Measurements from ENCODE around the gene UTF1. TPM values are rescaled to one million over a fixed set of nuclear protein-coding genes. Genes with fewer than 3 reads are reported as not detected.
A peak's percentile ranks its signal among the peaks of the same experiment; 100 is the strongest.
"Not testable (repeated sequence)": the region's sequence is repeated elsewhere in the genome, so short reads cannot be mapped to it uniquely, and the experiment has no call there.

UTF1 gene
- total RNA-seq, 2 experiments from 2014 or later: not detected

DNA sequence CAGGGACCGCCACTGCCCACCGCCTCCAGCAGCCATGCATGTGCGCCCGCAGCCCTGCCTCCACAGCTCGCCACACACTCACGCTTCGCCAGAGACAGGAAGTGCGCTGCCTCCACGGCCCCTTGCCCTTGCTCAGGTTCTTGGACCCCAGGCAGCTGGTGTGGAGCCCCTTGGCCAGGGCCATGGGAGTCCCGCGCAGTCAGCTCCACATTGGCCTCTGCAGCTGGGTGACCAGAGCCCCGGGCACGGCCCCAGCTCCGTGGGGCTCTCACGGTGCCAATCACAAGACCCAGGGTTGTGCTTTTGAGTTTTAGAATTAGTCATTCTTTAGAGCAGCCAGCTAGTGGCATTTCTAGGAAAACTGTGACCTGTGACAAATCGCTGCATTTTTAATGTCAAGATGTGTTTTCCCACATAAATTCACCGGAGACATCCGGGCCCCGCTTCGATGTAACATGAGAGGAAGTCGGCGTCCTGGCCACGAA, 4.3 kb upstream of the UTF1 start:
- peak; percentile 38 for DNase-seq
- Mint-ChIP-seq H3K4me3 (peak overlapping the region; percentile 50), H3K27ac (peak overlapping the region; percentile 7)

DNA sequence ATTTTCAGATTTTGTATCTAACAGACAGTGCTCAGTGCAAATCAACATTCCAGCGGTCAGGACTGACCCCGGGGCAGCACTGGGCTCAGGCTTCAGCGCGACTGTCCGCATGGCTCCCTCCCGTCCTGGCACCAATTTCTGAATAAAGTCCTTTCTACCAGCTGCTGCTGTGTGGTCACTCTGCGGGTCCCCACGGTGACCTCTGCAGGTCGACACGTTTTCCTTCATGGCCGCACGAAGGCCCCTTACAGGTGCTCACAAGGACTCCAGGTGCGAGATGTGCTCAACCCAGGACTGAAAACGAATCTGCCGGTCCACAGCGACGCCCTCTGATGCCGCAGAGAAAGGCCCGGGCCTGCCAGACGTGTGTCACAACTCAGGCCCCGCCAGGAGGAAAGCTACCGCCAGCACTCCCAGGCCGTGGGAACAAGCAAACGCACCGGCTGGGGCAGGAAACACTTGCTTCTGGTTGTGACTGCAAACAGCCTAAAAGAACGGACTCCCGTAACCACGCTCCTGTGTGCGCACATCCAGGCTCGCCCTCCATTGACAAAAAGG, 3.7 kb upstream of the UTF1 start:
- peak overlapping the region; percentile 50 for H3K4me3 Mint-ChIP-seq
- DNase-seq: peak; percentile 46
- peaks cover 14% of the 10 kb centered on the region for H3K4me1 Mint-ChIP-seq
- H3K9me3 Mint-ChIP-seq: no peaks in the 10 kb centered on the region
- H3K27ac Mint-ChIP-seq: peak overlapping the region; percentile 7
- no peaks in the 10 kb centered on the region for H3K36me3 Mint-ChIP-seq
- peaks cover 57% of the 10 kb centered on the region for H3K27me3 Mint-ChIP-seq

More for the DNA sequence above, 4.3 kb upstream of the UTF1 start:
- Mint-ChIP-seq H3K27me3 (peaks cover 59% of the 10 kb centered on the region), H3K4me1 (peaks cover 13% of the 10 kb centered on the region), H3K9me3 (no peaks in the 10 kb centered on the region), H3K36me3 (no peaks in the 10 kb centered on the region)

DNA sequence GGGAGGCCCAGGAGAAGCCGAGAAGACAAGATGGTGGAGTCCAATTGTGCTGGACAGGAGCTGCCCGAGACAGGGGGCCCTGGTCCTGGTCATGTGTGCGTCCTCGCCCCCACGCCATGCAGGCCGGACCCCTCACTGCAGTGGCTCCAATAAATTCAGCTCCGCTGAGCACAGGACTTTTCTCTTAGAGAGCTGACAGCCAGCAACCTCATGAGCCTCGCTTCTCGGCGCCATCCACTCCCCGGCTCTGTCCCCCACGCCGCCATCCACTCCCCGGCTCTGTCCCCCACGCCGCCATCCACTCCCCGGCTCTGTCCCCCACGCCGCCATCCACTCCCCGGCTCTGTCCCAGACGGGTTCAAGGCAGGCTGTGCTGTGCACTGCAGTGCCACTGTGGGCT, 2.8 kb upstream of the UTF1 start:
- H3K9me3 Mint-ChIP-seq: no peaks in the 10 kb centered on the region

DNA sequence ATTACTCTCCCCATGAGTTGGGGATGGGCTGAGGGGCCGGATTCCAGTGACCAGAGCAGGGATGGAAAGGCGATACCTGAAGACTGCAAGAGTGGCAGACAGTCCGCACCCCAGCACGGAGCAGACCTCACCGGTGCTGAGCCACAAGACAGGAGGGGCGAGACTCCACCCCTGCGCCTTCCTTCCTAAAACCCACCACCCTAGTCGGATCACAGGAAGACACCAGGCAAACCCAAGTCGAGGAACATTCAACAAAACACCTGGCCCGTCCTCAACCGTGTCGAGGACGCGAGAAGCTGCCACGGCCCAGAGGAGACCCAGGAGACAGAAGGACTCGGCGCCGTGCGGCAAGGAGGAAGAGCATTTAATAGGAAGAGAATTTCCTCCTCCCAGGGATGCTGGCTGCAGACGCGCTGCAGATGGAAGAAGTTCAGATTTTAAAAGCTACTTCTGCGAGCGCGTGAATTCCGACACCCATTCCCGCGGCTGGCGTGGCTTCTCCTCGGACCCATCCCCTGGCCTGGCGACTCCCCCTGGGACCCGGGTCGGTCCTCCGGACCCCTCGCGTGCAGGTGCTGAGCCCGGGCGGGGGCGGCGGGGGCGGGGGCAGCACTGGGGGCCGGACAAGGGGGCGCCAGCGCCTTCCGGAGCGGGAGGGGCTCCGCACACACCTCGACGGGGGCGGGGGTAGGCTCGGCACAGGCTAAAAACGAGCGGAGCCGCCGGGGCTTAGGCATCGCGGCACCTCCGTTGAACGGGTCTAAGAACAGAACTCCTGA, 563 bp upstream of the UTF1 start:
- H3K36me3 Mint-ChIP-seq: no peaks in the 10 kb centered on the region
- H3K27ac Mint-ChIP-seq: no peak overlapping the region
- peaks cover 17% of the 10 kb centered on the region for H3K4me1 Mint-ChIP-seq
- no peak for DNase-seq
- peaks cover 79% of the 10 kb centered on the region for H3K27me3 Mint-ChIP-seq
- H3K9me3 Mint-ChIP-seq: no peaks in the 10 kb centered on the region
- H3K4me3 Mint-ChIP-seq: no peak overlapping the region

More for the DNA sequence above, 2.8 kb upstream of the UTF1 start:
- peaks cover 16% of the 10 kb centered on the region for H3K4me1 Mint-ChIP-seq
- H3K27me3 Mint-ChIP-seq: peaks cover 64% of the 10 kb centered on the region
- no peak for DNase-seq
- H3K27ac Mint-ChIP-seq: no peak overlapping the region
- no peaks in the 10 kb centered on the region for H3K36me3 Mint-ChIP-seq
- H3K4me3 Mint-ChIP-seq: no peak overlapping the region

DNA sequence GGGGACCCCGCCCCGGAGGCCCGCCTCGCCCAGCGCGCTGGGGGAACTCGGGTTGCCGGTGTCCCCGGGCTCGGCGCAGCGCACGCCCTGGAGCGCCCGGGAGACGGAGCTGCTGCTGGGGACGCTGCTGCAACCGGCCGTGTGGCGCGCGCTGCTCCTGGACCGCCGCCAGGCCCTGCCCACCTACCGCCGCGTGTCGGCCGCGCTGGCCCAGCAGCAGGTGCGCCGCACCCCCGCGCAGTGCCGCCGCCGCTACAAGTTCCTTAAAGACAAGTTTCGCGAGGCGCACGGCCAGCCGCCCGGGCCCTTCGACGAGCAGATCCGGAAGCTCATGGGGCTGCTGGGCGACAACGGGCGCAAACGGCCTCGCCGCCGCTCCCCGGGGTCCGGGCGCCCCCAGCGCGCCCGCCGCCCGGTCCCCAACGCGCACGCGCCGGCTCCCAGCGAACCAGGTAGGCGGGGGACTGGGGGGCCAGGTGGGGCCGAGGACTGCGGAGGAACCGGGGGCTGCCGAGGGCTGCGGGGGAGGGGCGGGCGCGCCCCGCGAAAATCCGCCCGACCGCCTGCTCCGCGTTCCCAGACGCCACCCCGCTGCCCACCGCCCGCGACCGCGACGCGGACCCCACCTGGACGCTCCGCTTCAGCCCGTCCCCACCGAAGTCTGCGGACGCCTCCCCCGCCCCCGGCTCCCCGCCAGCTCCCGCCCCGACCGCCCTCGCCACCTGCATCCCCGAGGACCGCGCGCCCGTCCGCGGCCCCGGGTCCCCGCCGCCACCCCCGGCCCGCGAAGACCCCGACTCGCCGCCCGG, 574 bp downstream of the UTF1 start:
- Mint-ChIP-seq H3K27ac (no peak overlapping the region), H3K9me3 (no peaks in the 10 kb centered on the region), H3K4me3 (no peak overlapping the region), H3K4me1 (peaks cover 17% of the 10 kb centered on the region), H3K36me3 (no peaks in the 10 kb centered on the region), H3K27me3 (peaks cover 84% of the 10 kb centered on the region)
- peak; percentile 33 for DNase-seq

DNA sequence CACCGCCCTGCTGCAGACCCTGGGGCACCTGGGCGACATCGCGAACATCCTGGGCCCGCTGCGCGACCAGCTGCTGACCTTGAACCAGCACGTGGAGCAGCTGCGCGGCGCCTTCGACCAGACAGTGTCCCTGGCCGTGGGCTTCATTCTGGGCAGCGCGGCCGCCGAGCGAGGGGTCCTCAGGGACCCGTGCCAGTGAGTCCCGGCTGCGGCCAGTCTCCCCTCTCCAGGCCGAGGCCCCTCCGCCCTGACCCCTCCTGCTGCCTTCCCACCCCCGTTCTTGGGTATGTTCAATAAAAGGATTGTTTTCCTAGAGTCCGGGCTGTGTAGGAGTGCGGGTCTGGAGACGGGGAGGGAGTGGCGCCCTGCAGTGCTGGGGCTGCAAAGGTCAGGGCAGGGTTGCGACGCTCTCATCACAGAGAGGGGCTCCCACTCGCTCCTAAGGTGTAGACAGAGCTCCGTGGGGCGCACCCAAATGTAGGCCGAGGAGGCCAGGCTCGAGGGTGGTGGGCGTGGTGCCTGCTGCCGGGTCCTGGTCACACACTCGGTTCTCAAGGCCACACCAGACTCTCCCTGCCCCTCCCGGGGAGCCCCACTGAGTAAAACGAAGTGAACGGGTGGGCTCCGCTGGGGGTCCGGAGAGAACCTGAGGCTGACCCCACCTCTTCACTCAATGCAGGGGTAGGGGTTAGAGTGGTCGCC, 1.4 kb downstream of the UTF1 start:
- peaks cover 81% of the 10 kb centered on the region for H3K27me3 Mint-ChIP-seq

DNA sequence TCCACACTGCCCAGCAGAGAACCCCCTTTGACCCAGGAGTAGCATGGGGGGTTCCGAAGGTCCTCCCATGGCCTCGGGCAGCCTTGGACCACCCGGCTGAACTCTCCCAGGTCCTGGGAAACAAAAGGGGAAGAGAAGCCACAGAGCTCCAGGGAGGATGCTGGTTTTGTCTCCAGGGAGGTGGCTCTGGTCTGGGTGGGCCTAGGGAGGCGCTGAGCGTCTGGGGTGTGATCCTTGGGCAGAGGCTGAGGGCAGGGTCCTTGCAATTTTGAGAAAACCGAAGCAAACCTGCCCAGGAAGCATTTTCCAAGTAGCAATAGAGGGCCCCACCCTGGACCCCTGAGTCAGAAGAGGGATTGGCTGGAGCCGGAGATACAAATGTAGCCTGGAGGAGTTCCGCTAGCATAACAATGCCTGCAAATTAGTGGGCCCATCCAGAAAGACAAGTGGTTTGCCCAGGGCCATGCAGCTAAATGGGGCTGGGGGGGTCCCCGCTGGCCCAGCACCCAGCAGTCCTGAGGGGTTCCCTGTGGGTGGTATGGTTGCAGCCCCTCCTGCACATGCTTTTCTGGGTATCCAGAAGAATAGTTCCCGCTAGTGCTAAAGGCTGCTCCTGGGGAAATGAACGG, 2.0 kb downstream of the UTF1 start:
- Mint-ChIP-seq H3K9me3 (no peaks in the 10 kb centered on the region), H3K4me1 (peaks cover 10% of the 10 kb centered on the region), H3K36me3 (no peaks in the 10 kb centered on the region), H3K4me3 (no peak overlapping the region), H3K27ac (no peak overlapping the region), H3K27me3 (peaks cover 74% of the 10 kb centered on the region)
- no peak for DNase-seq

More for the DNA sequence above, 1.4 kb downstream of the UTF1 start:
- DNase-seq: no peak
- H3K9me3 Mint-ChIP-seq: no peaks in the 10 kb centered on the region
- peaks cover 14% of the 10 kb centered on the region for H3K4me1 Mint-ChIP-seq
- H3K4me3 Mint-ChIP-seq: no peak overlapping the region
- no peak overlapping the region for H3K27ac Mint-ChIP-seq
- no peaks in the 10 kb centered on the region for H3K36me3 Mint-ChIP-seq

DNA sequence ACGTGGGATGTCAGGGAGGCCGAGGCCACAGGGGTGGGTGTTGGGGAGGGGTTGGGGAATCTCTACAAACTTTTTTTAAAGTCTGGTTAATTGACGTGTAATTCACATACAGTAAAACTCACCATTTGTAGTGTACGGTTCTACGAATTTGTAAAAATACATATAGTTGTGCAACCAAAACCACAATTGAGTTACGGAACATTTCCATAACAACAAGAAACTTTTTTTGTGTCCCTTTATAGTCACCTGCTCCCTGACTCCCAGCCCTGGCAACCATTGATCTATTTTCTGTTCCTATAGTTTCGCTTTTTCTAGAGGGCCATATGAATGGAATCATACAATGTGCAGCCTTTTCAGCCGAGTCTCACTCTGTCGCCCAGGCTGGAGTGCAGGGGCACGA, 4.8 kb downstream of the UTF1 start:
- H3K9me3 Mint-ChIP-seq, H3K4me3 Mint-ChIP-seq, H3K4me1 Mint-ChIP-seq, DNase-seq, H3K27ac Mint-ChIP-seq, H3K36me3 Mint-ChIP-seq: not testable (repeated sequence)
- peaks cover 74% of the 10 kb centered on the region for H3K27me3 Mint-ChIP-seq

DNA sequence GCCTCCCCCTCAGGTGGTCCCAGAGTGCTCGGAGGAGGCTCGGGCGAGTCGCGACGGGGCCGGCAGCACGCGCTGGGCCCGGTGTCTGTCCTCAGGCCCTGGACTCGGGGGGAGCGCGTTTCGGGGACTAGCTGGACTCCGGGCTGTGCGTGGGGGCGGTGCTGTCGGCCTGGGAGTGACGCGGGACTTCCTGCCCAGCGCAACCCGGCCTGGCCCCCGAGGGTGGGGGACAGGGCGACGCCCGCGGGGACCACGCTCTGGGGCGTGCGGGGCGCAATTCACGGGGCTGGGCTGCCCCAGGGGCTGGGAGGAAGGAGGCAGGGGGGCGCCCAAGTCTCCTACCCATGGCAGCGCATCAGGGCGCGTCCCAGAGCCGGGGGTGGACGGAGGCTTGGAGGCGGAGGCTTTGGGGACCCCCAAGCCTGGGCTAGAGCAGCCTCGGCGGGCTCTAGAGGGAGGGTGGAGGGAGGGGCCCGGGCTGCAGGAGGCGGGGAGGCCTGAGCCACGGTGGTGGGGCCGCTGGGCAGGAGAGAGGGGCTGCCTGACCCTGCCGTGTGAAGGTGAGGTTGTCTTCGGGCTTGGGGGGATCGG, 5.3 kb downstream of the UTF1 start:
- Mint-ChIP-seq H3K9me3 (no peaks in the 10 kb centered on the region), H3K36me3 (no peaks in the 10 kb centered on the region), H3K4me1 (peaks cover 7% of the 10 kb centered on the region), H3K27ac (no peak overlapping the region), H3K27me3 (peaks cover 80% of the 10 kb centered on the region), H3K4me3 (peak overlapping the region; percentile 32)
- DNase-seq: no peak

DNA sequence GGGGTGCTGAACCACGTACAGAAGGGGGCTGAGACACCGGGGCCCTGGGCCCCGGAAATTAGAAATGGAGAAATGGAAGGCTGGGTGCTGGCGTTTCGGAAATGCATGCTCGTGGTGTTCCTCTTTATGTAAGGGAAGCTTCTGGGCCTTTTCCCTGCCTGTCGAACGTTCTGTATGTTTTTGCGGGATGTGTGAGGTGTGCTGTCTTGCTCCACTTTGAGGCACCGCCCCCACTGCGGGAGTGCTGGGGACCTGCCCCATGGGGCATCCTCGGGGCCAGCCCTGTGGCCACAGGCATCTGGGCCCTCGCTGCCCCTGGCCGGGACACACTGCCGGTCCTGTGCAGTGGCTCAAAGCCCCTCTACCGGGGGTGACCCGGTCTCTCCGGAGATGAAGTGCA, 5.9 kb downstream of the UTF1 start:
- H3K4me3 Mint-ChIP-seq: peak overlapping the region; percentile 32
- no peaks in the 10 kb centered on the region for H3K9me3 Mint-ChIP-seq
- peaks cover 86% of the 10 kb centered on the region for H3K27me3 Mint-ChIP-seq
- DNase-seq: no peak
- peaks cover 10% of the 10 kb centered on the region for H3K4me1 Mint-ChIP-seq
- H3K27ac Mint-ChIP-seq: no peak overlapping the region
- no peaks in the 10 kb centered on the region for H3K36me3 Mint-ChIP-seq

DNA sequence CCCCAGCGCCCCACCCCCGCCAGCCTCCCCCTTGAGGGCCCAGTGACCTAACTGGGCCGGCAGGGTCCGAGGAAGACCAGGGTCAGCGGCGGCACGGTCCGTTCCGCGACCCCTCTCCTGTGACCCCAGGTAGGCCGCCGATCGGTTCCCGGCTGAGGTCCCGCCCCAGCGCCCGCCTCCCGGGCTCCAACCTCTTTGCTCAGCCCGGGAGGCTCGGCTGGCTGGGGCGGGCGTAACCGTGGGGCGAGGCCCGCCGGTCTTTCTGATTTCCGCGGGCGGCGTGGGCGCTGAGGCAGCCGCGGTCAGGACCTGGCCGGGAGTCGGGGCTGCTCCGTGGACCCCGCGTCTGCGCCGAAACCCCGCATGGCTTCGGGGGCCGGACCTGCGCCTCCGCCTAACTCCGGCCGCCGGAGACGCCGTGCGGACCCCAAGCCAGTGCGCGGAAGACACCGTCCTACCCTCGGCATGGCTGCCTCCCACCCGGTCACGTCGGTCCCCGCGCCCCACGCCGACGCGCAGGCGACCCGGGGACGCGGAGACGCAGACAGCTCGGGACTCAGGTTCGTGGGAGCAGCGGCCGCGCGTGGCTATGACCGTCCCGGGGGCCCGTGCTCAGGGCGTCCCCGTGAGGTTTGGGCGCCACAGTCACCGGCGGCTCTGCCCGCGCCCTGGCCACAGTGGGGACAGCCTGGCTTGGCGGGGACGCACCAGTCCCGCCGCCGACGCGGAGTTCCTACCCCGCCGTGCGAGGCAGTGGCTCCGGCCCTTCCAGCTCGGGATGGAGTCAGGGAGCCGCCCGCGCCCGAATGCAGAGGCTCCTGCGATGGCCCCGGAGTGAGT, 6.6 kb downstream of the UTF1 start:
- Mint-ChIP-seq H3K4me3 (no peak overlapping the region), H3K27ac (no peak overlapping the region), H3K27me3 (peaks cover 84% of the 10 kb centered on the region), H3K9me3 (no peaks in the 10 kb centered on the region), H3K36me3 (no peaks in the 10 kb centered on the region), H3K4me1 (peaks cover 12% of the 10 kb centered on the region)
- DNase-seq: no peak

DNA sequence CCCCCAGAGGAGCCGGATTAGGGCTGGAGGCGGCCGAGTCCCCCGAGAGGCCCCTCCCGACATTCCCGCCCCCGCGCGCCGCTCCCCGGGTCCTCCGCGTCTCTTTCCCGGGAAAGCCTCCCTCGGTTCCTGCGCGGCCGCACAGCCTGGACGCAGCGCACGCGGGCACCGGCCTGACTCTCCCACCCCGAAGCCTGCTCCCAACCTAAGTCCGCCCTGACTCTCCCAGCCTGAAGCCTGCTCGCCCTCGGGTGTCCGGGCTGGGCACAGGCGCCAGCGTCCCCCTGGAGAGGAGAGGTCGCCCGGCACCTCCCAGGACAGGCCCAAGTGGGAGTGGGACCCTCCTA, 7.2 kb downstream of the UTF1 start:
- DNase-seq: no peak
- Mint-ChIP-seq H3K27me3 (peaks cover 81% of the 10 kb centered on the region), H3K36me3 (no peaks in the 10 kb centered on the region), H3K27ac (no peak overlapping the region), H3K4me1 (peaks cover 15% of the 10 kb centered on the region), H3K9me3 (no peaks in the 10 kb centered on the region), H3K4me3 (no peak overlapping the region)

GRCh38 chr10:133237588-133238465, 7.8 kb downstream of the UTF1 start, which contains the start of gene VENTX:
Gene VENTX (plus strand): TSS chr10:133237855. CDS start chr10:133237915, 60 bp downstream.
- Mint-ChIP-seq H3K27ac (no peak within 1 kb of the TSS), H3K9me3 (no peaks in the 10 kb centered on the region), H3K4me1 (peaks cover 18% of the 10 kb centered on the region), H3K4me3 (no peak within 1 kb of the TSS), H3K27me3 (peaks cover 79% of the 10 kb centered on the region), H3K36me3 (no peaks in the 10 kb centered on the region)
- no peak for DNase-seq
